HG02763 (cell line): ENCODE data around the gene TCF19.
"Not testable (repeated sequence)": the region's sequence is repeated elsewhere in the genome, so short reads cannot be mapped to it uniquely, and the experiment has no call there.

Source experiments
- ATAC-seq: cut with Tn5 transposase; IDR thresholded peaks from one replicate; pipeline ENCODE4 v1.9.1; 2021; ENCODE audit warnings: mild to moderate bottlenecking, moderate library complexity; ENCODE audit not compliant: unreplicated experiment

Gene TCF19

DNA sequence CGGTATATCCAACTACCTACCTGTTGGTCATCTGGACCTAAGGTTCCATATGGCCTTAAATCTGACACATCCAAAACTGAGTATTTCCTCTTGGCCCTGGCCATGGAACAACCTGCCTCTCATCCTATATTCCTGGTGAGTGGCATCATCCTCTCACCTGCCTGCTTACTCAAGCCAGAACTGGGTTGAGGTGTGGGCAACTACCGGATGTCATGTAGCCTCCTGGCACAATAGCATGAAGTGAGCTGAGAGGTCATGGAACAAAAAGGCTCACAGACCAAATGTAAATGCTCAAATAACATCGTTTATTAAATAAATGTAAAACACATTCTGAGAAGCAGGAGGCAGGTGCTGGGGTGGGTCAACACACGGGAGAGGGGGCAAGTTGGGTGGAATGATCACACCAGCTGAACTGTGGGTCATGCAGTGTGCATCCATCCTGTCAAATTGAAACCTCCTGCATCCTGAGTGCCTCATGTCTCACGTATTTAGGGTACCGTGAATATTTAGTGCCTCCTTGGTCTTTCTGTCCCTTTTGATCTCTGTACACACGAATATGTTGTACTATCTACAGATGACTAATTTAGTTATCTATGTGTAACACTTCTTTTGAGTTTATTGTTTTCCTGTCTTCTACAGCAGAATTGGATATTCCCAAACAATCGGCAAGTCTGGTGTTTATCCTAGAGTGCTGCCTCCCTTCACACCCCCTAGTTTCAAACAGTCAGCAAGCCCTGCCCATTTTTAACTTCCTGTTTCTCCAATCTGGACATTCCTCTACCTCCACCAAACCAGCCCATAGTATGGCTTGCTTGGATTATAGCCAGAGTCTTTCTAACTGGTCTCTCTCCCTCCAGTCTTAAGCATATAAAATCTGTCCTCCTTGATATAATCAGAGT is 20.0 kb downstream of the TCF19 start:
- no peak for ATAC-seq

- no peak for ATAC-seq
Observed at GRCh38 chr6:31179042-31179386, 20.6 kb downstream of the TCF19 start.

GRCh38 chr6:31179896-31180295 is 21.5 kb downstream of the TCF19 start:
- no peak for ATAC-seq

DNA sequence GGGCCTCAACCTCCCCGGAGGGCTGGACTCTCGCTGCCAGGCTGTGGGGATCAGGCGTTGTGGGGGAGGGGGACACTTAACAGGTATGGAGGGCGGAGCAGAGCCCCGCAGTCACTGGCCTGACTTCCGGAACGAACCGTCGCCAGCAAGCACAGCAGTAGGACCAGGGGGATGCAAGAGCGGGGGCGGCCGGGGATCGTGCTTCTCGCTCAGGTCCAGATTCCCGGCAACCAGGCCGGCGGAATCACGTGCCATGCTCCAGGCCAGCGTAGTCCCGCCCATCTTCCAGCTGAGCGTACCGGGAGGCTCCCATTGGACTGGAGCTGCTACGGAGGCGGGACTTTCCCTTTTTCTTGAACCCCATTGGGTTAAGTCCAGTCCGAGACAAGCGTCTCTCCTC is 22.1 kb downstream of the TCF19 start:
- ATAC-seq = no peak

GRCh38 chr6:31183287-31183686 is 24.9 kb downstream of the TCF19 start:
- ATAC-seq = not testable (repeated sequence)

GRCh38 chr6:31183859-31184258 is 25.5 kb downstream of the TCF19 start:
- not testable (repeated sequence) for ATAC-seq

DNA sequence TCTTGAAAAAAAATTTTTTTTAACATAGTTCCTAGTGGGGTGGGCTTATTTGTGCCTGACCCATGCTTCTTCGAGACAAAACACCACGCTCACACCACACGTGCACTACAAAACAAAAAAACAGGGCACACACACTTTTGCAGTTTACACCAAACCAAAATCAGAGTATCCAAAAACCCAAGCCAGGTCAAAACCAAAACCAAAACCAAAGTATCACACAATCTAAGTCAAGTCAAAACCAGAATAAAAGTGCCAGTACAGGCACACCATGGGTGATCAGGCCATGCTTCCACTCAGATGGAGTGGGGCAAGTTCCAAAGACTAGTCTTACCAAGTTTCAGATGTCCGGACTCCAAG is 27.3 kb downstream of the TCF19 start:
- not testable (repeated sequence) for ATAC-seq

DNA sequence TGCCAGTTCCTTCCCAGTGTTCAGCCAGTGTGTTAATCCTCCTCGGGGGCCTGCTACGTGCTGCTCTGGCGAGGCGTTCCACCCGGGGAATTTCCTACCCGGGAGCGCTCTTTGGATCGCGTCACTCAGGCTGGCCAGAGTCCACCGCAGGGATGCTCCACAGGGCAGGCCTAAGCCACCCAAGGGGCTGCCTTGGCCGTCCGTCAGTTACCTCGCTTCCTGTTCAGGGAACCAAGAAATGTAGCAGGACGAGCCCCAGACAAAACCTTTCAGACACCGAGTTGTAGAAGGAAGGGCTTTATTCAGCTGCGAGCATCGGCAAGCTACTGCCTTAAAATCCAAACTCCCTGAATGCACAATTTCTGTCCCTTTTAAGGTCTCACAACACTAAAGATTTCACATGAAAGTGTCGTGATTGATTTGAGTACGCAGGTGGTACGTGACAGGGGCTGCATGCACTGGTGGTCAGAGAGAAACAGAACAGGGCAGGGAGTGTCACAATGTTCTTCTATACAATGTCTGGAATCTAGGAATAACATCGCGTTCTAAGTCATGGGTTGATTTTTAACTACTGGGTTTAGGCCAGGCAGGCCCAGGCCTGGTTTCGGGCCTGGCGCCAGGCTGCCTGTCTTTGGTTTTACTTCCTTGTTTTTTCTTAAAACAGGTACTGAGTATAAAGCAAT is 27.8 kb downstream of the TCF19 start:
- ATAC-seq = no peak

- no peak for ATAC-seq
Observed at GRCh38 chr6:31187780-31188194, 29.4 kb downstream of the TCF19 start.

GRCh38 chr6:31189223-31189622 is 30.8 kb downstream of the TCF19 start:
- ATAC-seq = not testable (repeated sequence)

DNA sequence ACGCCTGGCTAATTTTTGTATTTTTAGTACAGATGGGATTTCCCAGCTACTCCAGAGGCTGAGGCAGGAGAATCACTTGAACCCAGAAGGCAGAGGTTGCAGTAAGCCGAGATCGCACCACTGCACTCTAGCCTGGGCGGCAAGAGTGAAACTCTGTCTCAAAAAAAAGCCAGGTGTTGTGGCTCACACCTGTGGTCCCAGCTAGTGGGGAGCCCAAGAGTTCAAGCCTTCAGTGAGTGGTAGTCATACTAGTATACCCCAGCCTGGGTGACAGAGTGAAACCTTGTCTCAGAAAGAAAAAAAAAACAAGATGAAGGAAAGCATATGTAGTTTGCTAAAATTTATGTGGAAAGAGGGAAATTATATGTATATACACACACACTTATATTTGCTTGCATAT is 32.1 kb downstream of the TCF19 start:
- ATAC-seq = no peak

DNA sequence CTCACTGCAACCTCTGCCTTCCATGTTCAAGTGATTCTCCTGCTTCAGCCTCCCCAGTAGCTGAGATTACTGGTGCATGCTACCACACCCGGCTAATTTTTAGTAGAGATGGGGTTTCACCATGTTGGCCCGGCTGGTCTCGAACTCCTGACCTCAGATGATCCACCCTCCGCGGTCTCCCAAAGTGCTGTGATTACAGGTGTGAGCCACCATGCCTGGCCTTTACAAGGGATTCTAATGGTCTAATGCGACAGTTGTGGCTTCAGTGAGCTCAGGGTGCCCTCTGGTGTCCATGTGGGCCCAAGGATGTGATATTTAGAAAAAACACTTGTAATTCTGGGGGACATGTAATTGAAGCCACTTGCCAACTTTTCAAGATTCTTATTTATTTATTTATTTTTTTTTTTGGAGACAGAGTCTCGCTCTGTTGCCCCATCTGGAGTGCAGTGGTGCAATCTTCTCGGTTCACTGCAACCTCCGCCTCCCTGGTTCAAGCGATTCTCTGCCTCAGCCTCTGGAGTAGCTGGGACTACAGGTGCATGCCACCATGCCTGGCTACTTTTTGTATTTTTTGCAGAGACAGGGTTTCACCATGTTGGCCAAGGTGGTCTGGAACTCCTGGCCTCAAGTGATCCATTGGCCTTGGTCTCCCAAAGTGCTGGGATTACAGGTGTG is 34.2 kb downstream of the TCF19 start:
- ATAC-seq = not testable (repeated sequence)

GRCh38 chr6:31193206-31193605 is 34.8 kb downstream of the TCF19 start:
- no peak for ATAC-seq

GRCh38 chr6:31194061-31194834 is 35.9 kb downstream of the TCF19 start:
- ATAC-seq = no peak

- ATAC-seq = not testable (repeated sequence)
Observed at GRCh38 chr6:31195308-31195979, 37.1 kb downstream of the TCF19 start.

DNA sequence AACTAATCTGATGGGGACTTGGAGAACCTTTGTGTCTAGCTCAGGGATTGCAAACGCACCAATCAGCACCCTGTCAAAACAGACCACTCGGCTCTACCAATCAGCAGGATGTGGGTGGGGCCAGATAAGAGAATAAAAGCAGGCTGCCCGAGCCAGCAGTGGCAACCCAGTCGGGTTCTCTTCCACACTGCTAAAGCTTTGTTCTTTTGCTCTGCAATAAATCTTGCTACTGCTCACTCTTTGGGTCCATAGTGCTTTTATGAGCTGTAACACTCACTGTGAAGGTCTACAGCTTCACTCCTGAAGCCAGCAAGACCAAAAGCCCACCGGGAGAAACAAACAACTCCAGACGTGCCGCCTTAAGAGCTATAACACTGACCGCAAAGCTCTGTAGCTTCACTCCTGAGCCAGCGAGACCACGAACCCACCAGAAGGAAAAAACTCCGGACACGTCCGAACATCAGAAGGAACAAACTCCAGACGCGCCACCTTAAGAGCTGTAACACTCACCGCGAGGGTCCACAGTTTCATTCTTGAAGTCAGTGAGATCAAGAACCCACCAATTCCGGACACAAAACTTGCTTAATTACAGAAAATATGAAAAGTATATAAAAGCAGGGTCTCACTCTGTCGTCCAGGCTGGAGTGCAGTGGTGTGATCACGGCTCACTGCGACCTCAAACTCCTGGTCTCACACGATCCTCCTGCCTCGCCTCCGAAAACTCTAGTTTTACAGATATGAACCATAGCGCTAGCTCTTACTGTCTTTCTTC is 38.0 kb downstream of the TCF19 start:
- ATAC-seq = not testable (repeated sequence)

GRCh38 chr6:31197559-31198305 is 39.3 kb downstream of the TCF19 start:
- ATAC-seq = peak; percentile 70

DNA sequence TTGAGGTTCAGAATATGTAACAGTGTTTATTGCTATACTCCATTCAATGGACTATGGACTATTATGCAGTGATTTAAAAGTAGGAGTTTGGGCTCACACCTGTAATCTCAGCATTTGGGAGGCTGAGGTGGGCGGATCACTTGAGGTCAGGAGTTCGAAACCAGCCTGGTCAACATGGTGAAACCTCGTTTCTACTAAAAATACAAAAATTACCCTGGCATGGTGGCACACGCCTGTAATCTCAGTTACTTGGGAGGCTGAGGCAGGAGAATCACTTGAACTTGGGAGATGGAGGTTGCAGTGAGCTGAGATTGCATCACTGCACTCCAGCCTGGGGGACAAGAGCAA is 40.7 kb downstream of the TCF19 start:
- ATAC-seq = not testable (repeated sequence)
